Right forelimb (tissue), 1 donor: ENCODE measurements around the gene UBL4B.
"Not testable (repeated sequence)": the region's sequence is repeated elsewhere in the genome, so short reads cannot be mapped to it uniquely, and the experiment has no call there.

ENCODE experiments used
- DNase-seq: peaks from one replicate; pipeline ENCODE4 v3.0.0-alpha.2; 2018

The UBL4B gene, protein sequence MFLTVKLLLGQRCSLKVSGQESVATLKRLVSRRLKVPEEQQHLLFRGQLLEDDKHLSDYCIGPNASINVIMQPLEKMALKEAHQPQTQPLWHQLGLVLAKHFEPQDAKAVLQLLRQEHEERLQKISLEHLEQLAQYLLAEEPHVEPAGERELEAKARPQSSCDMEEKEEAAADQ

DNA sequence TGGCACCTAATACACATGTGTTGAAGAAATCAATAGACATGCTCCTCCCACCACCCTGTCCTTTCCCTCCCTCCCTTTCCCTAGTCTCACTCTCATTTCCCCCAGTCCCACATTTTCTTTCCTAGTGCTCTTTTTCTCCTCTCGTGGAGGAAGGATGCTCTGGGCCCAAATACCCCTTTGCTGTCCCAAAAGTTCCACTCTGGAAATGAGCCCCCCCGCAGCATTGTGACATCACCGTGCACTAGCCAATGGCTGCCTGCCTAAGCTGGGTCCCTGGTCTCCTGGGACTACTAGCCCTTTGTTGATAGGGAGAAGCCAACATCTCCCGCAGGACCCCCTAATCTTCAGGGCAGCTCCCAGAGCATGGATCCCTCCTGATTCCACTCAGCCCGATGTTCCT, at the start of gene UBL4B:
Gene UBL4B, plus strand, starts transcription at position 301 of the 400 bp plus-strand sequence. Its CDS starts 92 bp downstream, at position 393.
- no peak for DNase-seq

DNA sequence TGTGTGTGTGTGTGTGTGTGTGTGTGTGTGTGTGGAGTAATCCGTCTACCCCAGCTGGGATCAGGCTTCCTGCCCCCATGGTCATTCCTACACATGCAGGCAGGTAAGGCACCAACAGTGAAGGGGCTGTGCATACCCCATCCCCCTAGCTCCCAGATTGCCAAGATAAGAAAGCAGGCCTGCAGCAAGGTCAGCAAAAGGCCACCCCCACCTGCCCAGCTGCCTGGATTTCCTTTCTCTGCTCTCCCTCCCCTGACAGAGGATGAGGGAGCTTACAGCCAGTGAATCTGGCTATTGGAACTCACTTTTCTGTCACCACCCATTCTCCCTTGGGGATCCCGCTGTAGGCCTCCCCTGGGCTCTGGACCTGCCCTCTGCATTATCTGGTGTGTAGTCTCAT, 49.6 kb upstream of the UBL4B start:
- no peak for DNase-seq

DNA sequence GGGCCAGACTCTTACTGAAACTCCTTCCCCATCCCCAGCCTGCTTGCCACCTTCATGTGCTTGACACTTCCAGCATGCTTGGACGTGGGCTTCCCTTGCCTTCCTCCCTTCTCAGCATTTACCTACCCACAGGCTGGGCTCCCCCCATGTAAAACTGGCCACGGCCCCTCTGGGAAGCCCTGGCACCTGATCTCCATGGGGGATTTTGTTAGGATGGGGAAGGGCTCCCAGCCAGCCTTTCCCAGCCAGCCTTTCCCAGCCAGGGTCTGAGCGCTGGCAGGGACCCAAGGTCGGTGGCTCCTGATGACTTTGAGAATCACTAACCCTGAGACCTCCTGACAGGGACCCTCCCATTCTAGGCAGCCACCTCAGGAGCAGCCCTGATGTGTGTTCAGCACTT, 48.5 kb upstream of the UBL4B start:
- DNase-seq: no peak

DNA sequence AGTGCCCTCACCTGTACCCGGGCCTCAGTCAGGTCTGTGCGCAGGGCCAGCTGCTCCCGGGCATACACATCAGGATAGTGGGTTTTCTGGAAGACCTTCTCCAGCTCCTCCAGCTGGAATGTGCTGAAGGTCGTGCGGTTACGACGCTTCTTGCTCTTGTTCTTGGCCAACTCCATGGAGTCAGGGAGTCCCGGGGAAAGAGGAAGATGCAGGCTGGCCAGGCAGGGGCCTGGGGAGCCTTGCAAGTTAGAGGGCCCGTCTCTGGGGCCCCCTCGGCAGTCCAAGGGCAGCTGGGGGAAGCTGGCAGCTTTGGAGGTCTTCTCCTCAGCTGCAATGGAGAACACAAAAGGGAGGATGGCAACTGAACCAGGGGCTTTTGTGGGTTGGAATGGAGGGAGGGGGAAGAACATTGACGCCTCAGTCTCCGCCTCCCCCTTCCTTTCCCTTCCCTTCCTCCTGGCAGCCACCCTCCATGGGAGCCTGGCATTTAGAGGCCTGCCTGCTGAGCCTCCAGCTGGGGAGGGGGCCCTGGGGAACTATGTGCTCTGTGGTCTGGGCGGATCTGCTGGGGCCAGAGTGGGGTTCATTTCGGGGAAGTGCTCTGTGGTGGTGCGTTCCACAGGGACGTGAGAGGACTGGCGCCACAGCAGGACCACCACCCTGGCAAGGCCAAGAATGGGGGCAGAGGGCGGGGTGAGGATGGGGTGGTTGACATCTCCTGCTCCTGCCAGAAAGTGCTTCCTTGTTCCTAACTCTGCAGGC, 47.5 kb upstream of the UBL4B start:
- no peak for DNase-seq

DNA sequence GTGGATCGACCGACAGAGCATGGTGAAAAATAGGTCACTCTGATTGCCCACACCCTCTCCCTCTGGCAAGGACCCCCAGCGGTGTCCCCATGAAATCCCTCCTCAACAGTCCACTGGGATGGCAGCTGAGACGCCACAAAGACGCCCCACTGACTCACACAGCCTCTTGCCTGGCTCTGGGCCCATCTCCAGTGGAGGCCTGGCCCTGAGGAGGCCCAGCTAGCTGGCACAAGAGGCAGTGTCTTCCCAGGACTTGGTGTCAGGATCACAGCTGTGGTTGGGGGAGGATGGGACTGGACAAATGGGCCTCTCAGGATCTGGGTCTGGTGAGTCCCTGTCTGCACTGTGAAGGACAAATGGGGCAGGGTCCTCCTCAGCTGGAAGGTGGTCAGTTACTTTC, 46.4 kb upstream of the UBL4B start:
- no peak for DNase-seq

DNA sequence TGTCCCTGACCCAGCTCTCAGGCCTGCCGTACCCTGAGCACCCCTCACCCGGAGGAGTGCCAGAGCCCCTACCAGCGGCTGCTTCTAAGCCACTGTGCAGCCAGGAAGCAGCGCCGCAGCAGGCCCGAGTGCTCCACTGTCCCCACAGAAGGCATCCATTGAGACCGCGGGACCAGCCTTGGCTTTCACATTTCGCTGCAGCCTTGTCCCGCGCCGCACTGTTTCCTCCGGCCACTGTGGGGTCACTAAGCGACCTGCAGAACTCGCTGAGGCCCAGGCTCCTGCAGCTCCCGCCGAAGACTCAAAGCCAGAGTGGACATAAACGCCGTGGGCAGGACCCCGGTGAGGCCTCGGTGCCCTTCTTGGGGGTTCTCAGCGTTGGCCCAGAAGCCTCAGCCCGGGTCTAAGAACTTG, 44.8 kb upstream of the UBL4B start:
- DNase-seq: no peak

DNA sequence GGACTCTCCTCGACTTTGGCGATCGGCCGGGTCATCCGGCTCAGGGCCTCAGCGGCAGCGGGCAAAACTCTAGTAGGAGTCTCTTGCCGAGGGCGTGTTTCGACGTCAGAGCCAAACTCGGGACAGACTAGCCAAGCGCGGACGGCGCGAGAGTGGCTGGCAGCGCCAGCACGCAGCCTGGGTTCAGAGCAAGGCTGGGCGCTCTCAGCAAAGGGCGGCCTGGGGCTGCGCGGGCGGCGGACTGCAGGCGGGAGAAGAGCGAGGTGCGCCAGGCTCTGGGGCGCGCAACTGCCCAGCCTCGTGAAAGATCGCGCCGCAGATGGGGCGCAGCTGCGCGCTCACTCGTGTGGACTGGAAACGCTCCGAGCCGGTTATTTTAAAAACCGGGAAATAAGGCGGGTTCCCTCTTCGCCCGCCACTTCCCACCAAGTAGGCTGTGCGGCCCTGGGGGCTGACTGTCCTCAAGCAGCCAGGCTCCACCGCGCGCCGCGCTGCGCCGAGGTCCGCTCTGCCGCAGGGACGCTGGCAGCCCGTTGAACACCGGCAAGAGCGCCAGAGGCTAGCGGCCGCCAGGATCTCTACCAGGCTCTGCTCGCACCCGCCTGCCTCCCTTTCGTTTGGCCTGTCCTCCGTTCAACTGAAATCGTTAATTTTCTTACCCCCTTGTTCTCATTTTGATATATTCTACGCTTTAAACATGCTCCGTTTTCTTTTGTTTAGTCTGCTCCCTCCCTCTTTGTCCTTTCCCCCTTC, 44.2 kb upstream of the UBL4B start:
- peak; percentile 68 for DNase-seq

DNA sequence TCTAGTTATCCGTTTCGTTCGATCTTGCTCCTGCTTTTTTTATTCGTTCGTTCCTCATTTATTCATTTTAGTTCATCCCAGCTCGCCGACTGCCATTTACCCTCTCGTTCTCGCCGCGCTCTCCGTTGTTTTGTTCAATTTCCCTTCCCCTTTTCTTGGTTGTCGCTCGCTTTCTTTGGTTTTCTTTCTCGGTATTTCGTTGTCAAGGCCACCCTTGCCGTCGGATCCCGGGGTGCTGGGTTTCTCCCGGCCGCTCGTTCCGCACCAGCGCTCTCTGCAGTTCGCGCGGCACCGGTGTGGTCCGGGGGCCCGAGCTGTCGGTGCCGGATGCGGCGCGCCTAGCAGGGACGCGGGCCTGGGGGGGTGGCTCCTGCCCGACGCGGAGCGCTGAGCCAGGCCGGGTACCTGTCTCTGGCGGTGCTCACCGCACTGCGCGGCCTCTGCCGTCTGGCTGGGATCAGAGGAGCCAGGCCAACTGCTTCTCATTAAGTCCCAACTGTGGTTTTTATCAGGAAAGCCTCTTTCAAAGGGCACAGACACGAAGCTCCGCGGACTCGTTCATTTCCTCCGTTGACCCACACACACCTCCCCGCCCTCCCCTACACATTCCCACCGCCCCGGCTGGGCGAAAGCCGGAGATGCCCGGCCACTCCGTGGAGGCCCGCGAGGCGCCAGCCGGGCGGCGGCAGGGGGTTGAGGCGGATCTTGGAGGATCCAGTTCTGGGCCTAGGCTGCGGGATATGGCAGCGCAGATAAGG, 43.4 kb upstream of the UBL4B start:
- DNase-seq: peak; percentile 65

DNA sequence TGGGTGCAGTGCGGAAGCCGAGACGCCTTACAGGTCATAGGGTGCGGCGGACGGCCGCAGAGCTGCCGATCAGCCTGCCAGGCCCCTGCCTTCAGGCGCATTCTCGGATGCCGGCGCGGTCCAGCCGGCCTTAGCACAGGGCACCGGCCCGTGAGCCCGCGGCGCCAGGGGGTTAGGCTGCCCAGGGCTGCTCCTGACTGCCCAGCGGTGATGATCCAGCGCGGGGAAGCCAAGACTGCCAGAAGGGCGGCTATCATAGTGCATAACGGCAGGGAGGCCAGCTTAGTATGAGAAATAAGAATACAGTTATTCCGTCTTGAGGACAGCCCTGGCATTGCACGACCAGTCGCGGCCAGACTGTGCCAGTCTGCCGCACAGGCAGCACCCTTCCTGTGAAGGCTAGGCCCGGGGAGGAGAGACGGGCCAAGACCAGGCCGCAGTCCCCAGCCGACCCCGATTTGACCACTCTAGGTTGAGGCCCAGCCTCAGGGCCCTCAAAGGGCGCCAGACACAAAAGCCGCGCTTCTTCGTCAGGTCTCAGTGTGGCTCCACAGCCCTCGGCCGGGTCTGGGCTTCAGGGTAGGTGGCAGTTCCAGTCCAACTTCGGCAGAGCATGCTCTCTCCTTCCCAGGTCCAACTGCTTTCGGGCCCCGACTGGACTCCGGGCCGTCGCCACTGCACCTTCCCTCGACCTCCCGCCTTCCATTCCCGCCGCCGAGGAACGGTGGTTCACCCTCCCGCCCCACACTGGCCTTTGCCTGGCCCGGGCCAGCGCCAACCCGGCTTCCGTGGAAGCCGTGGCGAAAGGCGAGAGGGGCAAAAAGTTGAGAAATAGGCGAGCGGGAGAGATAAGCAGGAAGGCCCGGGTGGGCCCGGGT, 42.6 kb upstream of the UBL4B start:
- DNase-seq: no peak

DNA sequence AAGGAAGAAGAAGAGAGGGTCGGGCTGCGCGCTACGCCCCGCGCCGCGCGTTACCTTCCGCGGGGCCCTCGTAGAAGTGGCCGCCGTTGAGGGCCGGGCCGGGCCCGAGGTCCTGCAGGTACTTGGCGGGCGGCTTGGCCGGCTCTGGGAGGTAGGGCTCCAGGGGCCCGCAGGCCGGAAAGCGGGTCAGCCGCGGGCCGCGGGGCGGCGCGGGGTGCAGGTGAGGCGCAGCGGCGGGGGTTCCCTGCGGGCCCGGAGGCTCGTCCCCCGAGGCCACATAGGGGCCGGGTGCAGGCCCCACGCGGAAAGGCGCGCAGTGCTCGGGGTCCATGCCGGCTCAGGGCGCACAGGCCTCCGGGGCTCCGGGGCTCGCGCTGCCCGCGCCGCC, 42.0 kb upstream of the UBL4B start:
- DNase-seq: no peak

DNA sequence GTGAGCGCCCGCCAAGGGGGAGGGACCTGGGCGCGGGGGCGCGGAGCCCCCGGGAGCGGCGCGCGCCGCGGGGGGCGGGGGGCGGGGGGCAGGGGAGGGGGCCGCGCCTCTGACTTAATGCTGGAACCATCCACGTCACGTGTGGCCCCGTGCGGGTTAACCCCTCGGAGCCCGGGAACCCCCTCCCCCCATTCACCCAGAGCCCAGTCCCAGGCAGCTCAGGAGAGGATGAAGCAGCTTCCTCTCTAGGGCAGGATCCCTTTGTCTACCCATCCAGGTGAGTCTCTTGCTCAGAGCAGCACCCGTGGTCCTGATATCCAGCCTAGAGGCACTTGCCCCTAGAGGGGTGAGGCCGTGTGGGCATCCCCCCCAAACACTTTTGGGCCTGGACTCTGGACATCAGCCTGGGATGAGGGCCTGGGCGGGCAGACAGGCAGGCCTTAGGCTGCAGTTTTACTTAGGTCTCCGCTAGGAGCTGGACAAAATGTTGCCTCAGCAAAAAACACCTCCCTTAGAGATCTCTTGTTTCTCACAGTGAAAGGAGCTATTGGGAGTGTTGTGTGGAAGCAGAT, 41.5 kb upstream of the UBL4B start, which contains the start of gene ALX3:
Gene ALX3, minus strand, starts transcription at position 2 of the 572 bp plus-strand sequence. CDS start 60 bp downstream, outside the sequence.
- no peak for DNase-seq

DNA sequence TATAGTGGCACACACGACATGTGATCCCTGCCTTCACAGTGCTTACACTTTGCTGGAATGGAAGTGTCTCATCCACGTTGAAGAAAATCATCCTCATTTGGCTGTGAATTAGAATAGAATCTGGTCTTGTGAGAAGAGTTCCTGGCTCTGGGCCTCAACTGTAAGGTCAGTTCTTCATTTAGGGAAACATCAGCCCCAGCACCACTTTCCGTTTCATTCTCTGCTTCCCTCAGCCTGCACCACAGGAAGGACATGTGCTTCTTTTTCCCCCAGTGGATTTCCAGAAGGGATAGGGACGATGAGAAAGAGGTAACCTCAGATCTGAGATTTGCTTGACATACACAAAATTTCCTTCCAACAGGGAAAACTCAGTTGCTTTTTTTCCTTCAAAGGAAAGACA, 38.1 kb upstream of the UBL4B start:
- no peak for DNase-seq

DNA sequence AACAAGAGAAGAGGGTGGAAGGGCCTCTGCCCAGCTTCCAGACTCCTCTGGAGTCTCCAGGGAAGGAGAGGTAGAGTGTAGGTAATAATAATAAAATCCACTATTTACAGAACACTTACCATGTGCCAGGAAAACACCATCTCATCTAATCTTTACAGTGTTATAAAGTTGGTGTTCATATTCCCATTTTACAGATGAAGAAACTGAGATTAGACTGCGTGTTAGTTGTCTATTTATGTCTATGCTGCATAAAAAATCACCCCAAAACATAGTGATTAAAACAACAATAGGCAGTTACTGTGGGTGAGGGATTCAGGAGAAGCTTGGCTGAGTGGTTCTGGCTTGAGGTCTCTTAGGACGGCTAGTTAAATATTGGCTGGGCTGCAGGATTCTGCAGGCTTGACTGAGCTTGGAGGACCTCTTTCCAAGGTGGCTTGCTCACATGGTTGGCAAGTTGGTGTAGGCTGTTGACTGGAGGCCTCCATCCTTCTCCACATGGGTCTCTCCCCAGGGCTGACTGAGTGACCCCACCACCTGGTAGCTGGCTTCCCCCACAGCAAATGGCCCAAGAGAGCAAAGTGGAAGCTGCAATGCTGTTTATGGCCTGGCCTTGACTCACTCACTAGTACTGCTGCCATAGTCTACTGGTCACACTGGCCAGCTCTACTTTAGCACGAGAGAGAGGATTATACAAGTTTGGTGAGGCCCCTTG, 35.3 kb upstream of the UBL4B start:
- no peak for DNase-seq

DNA sequence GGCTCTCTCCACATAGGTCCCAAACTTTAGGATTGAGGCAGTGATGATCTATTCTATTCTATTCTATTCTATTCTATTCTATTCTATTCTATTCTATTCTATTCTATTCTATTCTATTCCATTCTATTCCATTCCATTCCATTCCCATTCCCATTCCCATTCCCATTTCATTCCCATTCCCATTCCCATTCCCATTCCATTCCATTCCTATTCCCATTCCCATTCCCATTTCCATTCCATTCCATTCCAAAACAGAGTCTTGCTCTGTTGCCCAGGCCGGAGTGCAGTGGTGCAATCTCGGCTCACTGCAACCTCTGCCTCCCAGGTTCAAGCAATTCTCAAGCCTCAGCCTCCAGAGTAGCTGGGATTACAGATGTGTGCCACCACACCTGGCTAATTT, 32.2 kb upstream of the UBL4B start:
- DNase-seq: not testable (repeated sequence)

DNA sequence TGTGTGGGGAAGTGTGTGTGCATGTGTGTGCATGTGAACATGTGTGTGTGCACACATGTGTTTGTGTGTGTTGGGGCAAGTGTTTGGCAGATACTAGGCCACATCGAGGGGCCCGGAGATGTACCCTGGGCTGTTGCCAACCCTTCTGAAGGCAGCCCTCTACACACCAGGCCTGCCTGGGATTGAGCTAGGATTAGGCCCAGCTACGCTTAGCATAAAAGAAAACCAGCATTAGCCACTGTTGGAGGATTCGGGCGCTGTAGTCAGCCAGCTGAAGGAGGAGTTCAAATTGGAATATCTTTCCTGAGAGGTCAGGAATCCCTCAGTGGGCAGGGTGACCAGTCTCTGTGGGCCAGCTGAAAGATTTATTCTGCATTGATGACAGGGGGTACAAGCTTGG, 31.2 kb upstream of the UBL4B start:
- DNase-seq: no peak

DNA sequence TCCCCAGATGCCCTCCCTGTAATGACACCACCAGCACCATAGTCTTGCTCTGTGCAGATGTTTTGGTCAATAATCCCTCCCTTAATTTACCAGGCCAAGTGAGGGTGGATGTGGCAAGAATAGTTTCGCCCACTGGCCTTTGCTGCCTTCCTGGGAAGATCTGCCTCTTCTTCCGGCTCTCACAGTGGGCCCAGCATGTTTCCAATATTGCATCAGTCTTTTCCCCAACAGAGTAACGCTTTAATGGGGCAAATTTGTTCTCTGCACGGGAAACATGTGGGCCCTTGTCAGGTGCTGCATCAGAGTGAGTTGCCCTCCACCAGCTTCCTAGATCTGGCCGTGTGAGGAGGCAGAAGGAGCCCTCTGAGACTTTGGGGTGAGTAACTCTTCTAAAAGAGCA, 29.8 kb upstream of the UBL4B start:
- DNase-seq: no peak

DNA sequence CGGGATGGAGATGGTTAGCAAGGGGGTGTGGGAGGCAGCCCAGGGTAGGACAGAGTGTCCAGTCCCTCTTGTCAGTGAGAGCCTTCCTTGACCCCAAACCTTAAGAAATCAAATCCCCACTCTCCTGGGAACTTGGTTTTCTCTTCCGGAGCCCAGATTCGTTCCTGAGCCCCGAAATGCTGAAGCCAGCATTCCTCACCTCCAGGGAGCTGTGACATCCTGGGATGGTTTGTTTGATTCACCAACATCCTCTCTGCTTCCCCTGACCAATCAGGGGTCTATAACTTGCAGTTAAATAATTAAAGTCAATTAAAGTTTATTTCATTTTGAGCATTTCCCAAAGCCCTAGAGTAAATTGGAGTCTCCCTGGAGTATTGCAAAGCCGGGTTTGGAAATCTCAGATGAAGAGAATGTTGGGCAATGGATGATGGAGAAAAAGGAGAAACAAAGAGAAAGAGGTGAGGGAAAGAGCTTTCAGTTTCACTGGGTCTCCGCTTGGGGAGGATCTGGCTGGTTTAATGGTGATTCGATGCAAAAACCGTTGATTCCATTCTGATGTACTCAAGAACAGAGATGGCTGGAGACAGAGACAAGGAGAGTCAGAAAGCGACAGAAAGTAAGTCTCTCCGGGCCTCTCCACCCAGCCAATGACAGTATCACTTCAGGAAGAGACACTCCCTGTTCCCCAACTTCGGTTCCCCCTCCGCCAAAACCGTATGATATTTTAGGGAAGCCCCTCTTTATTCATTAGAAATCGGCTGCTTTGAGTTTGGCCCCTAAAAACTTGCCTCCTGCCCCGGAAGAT, 29.0 kb upstream of the UBL4B start:
- DNase-seq: no peak

DNA sequence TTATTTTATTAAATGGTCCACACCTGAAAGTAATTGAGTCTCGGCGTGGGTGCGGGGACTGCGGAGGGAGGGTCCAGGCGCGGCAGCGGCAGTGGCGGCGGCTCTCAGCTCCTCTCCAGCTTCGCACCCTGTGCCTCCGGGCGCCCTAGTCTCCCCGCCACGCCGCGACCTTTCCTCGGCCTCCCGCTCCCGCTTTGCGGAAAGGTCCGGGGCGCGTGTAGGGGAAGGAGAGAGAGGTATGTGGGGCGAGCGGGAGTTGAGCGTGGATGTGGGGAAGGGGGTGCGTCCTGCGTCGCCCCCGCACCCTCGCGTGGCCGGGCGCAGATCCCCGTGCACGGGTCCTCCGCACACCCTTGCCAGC, 28.4 kb upstream of the UBL4B start:
- no peak for DNase-seq

DNA sequence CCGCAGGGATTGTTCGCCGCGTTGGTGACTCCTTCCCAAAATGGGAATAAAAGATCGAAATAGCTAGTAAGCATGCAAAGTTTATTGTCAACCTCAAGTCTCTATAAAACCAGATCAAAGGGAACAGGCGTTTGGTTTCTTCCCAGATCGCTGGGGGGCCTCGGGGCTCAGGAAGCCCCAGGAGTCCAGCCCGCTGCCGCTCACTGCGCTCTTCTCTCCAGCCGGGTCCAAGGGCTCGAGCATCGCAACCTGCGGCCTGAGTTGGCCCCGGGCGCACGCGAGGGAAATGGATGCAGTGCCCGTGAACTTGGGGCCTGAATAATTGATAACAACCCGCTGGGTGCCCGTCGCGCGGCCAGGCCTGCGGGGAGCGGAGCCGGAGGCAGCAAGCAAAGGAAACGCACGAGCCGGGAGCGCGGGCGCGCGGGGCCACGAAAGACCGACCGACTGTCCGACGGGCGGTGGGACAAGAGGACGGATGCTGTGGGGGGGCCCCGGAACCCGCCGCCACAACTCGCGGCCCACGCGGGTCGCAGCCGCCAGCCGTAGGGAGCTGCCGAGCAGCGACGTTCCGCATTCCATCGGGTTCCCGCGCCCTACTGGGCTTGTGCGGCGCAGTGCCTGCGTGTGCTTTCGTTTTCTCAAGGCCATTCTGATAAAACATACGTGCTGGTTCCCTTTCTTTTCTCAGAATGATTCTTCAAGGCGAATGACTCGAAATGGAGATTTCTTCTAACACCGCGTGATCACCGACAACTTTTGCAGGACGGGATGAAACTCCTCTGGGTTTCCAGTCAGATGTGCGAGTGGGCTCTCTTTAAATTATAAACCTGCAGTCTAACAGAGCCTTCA, 27.8 kb upstream of the UBL4B start:
- DNase-seq: peak; percentile 60
